ENCODE data around the gene RYR1.
"Not testable (repeated sequence)": the region's sequence is repeated elsewhere in the genome, so short reads cannot be mapped to it uniquely, and the experiment has no call there.

The RYR1 gene

GRCh38 chr19:38401148-38401547 is 32.3 kb upstream of the RYR1 start:
- DNase-seq: no peak

GRCh38 chr19:38402623-38402966 is 30.9 kb upstream of the RYR1 start:
- DNase-seq: no peak

- peak; percentile 99 for DNase-seq
Measured at GRCh38 chr19:38402967-38403674, 30.4 kb upstream of the RYR1 start, which contains the start of gene FAM98C. Gene FAM98C, plus strand, starts transcription at chr19:38403093. Its CDS starts 61 bp downstream, at chr19:38403154.

DNA sequence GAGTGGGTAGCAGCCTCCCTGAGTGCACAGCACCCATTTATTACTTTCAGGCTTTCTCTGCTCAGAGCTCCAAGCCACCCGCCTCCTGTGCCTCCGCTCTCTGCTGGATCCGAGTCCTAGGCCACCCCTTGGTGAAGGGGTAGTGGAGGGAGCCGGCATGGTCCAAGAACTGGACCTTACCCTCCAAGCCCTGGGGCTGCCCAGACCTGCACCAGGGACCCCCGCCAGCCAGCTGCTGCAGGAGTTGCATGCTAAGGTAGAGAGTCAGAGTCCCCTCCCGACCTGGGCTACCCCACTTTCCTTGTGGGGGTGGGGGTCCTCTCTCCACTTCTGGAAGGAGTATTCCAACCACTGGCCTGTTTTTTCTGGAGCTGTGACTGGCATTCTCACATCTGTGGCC is 28.6 kb upstream of the RYR1 start:
- DNase-seq: no peak

GRCh38 chr19:38405276-38405675 is 28.2 kb upstream of the RYR1 start:
- DNase-seq: no peak

DNA sequence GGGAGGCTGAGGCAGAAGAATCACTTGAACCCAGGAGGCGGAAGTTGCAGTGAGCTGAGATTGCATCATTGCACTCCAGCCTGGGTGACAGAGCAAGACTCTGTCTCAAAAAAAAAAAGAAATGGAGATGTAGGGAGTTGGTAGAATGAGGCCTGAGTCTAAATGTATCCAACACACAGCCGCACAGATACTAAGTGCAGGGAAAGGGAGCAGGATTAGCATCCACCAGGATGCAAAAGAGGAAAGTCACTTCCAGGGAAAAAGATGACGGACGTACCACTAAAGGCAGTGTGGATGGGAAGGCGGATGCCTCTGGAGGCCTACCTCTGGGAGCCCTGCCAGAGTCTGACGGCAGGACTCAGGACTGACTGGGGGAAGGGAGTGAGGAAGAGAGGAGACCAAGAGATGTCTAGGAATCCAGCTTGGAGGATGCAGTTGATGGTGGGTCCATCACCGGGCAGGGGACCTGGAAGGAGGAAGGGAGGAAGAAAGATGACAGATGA is 23.8 kb upstream of the RYR1 start:
- no peak for DNase-seq

GRCh38 chr19:38410407-38410806 is 23.1 kb upstream of the RYR1 start:
- not testable (repeated sequence) for DNase-seq

DNA sequence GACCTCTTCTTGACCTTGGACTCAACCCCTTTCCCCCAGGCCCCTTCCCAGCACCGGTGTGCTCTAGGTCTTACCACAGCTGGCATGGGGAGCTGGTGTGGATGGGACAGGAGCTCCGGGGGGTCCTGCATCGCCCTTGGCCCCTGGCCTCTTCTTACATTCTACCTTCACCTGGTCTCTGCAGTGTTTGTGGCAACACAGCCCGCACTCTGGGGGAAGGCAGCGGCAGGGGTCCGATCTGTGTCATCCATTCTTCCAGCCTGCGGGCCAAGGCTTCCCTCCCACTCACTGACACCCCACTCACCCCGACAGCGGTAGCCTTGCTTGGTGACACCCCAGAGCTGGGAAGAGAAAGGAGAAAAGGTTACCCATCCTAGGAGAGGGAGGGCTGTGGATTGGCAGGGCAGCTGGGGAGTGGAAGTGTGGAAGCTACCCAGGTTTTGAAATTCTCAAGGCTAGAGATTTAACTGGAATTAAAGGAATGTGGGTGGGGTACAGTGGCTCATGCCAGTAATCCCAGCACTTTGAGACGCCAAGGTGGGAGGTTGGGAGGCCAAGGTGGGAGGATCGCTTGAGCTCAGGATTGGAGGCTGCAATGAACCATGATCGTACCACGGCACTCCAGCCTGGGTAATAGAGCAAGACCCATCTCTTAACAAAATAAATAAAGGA is 22.3 kb upstream of the RYR1 start:
- no peak for DNase-seq

DNA sequence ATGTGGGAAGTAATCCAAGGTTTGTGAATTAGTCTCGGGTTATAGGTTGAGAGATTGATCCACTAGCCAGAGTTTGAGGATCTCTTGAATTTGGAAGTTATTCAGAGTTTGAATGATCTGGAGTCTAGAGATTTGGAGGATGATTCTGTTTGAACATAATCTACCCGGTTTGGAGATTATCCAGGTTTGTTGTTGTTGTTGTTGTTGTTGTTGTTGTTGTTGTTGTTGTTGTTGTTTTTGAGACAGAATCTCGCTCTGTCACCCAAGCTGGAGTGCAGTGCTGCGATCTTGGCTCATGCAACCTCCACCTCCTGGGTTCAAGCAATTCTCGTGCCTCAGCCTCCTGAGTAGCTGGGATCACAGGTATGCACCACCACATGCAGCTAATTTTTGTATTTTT is 21.6 kb upstream of the RYR1 start:
- DNase-seq: not testable (repeated sequence)

DNA sequence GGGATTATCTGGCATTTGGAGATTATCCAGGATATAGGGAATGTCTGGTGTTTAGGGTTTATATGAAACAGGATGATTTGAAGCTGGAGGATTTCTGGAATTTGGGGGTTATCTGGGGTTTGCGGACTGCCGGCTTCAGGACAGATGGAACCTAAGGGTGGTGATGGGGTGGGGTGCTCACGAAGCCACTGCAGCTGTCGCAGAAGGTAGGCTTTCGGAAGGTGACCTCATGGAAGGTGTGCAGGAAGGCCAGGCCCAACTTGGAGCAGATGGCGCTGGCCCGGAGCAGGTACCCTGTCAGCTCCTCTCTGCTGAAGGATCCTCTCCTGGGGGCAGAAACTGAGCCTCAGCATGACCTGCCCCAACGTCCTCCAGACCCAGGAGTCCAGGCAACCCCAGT is 21.0 kb upstream of the RYR1 start:
- no peak for DNase-seq

DNA sequence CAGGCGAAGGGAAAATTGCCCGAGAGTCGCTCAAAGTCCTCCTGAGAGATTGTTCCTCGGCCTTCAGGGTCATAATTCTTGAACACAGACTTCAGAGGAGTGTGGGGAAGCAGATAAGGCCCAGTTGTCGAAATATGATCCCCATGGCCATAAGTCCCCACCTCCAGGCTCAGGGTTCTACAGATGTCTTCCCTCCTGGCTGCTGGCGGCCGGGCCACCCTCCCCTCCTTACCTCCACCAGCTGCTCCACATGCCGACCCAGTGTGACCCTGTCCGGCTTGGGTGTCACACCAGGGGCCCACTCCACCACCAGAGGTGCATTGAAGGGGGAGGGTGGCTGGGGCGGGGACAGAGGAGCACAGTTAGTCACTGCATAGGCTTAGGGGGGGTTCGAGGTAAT is 20.5 kb upstream of the RYR1 start:
- no peak for DNase-seq

DNA sequence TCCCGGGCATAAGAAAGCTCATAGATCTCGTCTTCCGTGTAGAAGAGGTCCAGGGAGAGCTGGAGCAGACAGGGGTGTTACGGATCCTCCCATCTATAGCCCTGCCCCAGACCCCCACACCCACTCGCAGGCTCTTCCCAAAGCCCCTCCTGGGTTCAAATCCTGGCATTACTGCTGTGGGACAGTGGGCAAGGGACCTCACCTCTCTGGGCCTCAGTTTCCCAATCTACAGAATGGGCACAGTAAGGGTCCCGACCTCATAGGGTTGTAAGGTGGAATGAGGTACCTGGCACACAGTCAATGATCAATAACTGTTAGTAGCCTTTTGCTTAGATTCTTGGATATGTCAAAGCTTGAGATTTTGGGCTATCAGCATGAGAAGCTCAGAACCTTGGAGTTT is 20.1 kb upstream of the RYR1 start:
- no peak for DNase-seq

- no peak for DNase-seq
Measured at GRCh38 chr19:38417146-38417543, 16.3 kb upstream of the RYR1 start.

DNA sequence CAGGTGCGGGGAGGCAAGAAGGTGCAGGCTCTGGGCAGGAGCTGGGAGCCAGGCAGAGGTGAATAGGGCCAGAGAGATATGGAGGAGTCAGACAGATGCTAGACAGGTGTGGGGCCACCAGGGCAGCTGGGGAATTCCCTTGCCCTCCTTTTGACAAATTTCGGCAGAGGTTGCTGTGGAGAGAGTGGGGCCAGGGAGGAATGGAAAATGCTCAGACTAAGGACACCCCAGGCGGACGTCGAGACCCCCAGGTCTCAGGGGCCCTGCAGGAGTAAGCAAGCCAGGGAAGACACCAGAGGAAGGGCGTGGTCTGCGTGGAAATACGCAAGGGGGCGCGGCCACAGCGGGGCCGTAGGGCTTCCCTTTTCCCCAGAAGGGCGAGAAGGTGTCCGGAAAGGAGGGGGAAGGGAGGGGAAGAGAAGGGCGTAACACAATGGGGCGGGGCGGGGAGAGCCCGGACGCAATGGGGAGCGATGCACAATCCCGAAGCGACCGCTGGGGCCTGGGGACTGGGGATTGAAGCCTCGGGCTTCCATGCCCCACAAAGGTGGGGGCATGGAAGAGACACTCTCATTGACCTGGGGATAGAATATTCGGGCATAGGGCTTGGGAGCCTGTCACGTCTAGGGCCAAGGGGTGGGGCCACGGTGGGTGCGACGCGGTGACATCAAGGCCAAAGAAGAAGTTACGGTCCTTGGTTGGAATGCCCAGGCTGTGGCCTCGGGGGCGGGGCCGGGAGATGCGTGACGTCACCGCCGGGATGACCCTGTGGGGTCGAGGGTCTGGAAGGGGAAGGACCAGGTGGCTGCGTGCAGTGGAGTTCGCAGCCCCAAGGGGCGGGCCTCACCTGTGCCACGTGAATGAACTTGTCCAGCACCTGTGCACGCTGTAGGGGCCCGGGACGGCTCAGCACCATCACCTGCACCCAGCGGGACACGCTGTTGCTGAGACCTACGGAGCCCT is 15.7 kb upstream of the RYR1 start:
- DNase-seq: peak; percentile 55

DNA sequence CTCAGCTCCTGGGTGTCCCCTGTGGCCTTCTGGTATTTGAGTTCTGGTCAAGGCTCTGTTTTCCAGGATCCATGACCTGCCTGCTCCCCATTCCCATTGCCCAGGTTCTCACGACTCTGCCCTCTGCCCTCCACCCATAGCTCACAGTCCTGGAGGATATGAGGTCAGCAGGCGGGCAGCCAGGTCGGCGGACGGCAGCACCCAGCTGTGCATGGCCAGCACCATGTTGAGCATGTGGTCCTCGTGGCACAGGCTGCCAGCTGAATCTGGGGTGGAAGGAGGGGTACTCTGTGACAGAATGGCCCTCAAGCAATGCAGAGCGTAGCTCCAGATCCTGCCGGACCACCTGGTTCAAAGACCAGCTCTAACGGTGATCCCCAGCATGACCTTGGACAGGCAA is 12.6 kb upstream of the RYR1 start:
- DNase-seq: no peak

DNA sequence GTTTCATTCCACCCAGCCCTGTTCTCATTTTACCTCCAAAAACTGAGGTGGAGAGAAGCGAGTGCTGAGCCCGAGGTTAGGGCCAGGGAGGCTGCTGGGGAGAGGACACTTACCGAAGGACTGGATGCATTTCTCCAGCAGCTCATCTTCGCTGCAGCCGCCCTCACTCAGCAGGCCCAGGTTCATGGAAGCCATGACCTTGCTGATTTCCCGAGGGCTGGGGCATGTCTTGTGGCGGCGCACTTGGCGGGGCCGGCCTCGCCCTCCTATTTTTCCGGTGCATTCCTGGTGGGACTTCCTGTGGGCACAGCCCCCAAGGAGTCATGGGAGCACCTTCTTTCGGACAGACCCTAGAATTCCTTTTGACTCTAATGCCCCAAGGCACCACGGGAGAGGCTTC is 11.6 kb upstream of the RYR1 start:
- DNase-seq: no peak

- no peak for DNase-seq
Measured at GRCh38 chr19:38422438-38422837, 11.1 kb upstream of the RYR1 start.

DNA sequence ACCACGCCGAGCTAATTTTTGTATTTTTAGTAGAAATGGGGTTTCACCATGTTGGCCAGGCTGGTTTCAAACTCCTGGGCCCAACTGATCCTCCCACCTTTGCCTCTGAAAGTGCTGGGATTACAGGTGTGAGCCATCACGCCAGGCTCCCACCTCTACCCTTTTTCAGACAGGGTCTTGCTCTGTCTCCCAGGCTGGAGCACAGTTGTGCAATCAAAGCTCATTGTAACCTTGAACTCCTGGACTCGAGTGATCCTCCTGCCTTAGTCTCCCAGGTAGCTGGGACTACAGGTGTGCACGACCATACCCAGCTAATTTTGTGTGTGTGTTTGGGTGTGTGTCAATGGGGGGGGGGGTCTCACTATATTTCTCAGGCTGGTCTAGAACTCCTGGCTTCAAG is 9.2 kb upstream of the RYR1 start:
- no peak for DNase-seq

DNA sequence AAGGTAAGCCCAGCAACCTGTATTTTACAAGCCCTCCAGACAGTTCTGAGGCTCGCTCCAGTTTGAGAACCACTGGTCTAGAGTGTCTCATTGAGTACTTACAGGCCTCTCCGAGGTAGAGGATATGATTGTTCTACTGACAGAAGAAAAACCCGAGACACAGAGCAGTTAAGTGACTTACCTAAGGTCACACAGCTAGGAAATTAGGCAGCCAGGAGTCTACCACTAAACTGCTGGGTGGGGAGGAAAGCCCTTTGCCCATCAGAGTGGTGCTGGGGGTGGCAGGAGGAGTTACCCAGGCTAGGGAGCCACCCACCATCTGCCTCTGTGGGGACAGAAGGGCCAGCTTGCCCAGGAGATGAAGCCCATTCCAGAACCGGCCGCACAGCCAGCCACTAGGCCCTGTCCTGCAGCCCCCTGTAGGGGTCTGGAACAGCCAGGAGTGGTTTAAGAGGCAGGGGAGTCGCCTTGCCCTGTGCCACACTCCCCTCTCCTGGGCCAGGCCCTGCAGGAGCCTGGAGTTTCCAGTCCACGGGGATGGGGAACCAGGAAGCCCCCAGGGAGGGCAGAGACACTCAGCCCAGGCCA is 8.2 kb upstream of the RYR1 start:
- no peak for DNase-seq

DNA sequence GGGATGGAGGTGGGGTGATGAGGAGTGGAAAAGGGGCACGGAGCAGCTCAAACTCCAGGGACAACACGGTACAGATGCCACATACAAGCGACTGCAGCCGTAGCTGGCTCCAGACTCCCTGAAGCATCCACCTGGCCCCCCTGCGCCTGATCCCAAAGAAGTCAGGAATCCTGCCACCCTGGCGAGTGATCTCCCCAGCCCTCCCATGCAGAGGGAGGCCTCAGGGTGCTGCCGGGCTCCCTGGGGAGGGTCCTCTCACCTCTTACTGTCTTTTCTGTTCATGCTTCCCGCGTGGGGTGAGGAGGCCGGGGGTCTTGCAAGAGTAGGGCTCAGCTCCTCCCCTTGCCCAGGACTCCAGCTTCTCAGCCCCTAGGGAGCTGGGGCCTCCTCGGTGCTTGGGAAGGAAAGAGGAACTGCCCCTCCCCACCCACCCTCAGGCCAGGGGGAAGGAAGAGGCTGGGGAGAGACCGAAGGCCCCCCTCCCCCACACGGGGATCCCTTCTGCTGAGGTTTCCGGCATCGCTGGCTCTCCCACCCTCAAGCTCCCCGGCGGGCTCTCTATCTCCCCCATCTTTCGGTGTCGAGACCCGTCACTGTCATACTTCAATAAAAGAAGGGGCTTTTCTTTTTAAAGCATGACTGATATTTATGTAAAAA is 7.6 kb upstream of the RYR1 start, which contains the start of gene RASGRP4:
Gene RASGRP4, minus strand, starts transcription at position 410 of the 657 bp plus-strand sequence. Its CDS starts 128 bp downstream, at position 282.
- peak; percentile 44 for DNase-seq

DNA sequence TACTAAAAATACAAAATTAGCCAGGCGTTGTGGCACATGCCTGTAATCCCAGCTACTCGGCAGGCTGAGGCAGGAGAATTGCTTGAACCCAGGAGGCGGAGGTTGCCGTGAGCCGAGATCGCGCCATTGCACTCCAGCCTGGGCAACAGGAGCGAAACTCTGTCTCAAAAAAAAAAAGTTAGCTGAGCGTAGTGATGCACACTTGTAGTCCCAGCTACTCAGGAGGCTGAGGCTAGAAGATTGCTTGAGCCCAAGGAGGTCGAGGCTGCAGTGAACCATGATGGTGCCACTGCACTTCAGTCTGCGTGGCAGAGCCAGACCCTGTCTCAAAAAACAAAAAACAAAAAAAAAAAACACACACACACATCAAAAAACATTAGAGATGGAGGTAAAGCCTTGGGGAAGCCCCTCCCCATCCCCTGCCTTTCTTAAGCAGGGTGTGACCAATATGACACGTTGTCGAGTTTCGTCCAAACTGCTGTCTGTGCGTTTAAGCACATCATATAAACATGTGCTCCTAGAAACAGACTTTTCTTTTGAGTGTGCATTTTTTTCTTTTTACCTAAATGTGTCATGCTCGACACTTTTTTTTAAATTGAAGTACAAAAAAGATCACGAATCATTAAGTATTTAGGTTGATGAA is 6.3 kb upstream of the RYR1 start:
- peak; percentile 60 for DNase-seq

Measured in activated CD4-positive, CD25-positive, alpha-beta regulatory T cell treated with anti-CD3 and anti-CD28 coated beads, Interleukin-2, amount 50 U/mL, for 72 hours (primary cell).